ENCODE data around the gene MYD88.
"Not testable (repeated sequence)": the region's sequence is repeated elsewhere in the genome, so short reads cannot be mapped to it uniquely, and the experiment has no call there.

The MYD88 gene

DNA sequence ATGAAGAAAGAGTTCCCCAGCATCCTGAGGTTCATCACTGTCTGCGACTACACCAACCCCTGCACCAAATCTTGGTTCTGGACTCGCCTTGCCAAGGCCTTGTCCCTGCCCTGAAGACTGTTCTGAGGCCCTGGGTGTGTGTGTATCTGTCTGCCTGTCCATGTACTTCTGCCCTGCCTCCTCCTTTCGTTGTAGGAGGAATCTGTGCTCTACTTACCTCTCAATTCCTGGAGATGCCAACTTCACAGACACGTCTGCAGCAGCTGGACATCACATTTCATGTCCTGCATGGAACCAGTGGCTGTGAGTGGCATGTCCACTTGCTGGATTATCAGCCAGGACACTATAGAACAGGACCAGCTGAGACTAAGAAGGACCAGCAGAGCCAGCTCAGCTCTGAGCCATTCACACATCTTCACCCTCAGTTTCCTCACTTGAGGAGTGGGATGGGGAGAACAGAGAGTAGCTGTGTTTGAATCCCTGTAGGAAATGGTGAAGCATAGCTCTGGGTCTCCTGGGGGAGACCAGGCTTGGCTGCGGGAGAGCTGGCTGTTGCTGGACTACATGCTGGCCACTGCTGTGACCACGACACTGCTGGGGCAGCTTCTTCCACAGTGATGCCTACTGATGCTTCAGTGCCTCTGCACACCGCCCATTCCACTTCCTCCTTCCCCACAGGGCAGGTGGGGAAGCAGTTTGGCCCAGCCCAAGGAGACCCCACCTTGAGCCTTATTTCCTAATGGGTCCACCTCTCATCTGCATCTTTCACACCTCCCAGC lies 2.9 kb downstream of the MYD88 start:
- DNase-seq (ENCODE audit: low read depth in 2 of 3, low spot score in 2 of 3), result no peak

DNA sequence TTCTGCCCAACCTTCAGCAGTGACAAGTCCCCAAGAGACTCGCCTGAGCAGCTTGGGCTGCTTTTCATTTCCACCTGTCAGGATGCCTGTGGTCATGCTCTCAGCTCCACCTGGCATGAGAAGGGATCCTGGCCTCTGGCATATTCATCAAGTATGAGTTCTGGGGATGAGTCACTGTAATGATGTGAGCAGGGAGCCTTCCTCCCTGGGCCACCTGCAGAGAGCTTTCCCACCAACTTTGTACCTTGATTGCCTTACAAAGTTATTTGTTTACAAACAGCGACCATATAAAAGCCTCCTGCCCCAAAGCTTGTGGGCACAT lies 3.5 kb downstream of the MYD88 start:
- DNase-seq (ENCODE audit: low read depth in 2 of 3, low spot score in 2 of 3), result no peak

DNA sequence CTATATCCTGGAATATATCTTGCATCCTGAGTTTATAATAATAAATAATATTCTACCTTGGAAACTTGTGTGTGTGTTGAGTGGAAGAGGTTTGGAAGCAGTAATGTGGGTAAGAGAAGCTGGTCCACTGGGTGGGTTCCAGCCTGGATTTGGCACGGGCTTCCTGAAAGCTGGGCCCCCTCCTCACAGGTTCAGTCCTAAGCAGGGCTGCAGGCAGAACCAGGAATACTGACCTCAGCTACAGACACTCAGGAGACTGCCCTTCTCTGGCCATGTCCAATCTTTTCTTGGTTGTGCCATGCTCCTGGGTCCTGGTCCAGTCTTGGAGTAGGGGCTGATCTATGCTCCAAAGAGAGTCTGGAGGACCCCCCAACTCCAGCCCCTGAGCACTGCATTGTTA lies 4.5 kb downstream of the MYD88 start:
- no peak for DNase-seq (ENCODE audit: low read depth in 2 of 3, low spot score in 2 of 3)

DNA sequence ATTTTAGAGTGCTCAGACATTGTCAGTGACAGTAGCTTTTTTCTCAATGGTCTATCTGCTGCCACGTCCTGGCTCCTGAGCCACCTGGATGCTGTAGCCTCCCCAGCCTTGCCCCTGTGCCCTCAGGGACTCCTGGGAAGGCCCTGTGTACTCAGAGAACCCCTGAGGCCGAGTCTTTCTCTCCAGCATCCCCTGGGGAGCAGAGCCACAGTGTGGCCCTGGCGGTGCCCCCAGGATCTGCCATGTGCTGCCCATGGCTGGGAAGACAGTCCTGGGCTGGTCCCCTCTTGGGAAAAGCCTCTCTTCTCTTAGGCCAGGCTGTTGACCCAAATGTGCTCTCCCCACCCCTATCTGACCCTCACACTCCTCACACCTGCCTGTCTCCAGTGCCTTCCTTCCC lies 5.0 kb downstream of the MYD88 start:
- no peak for DNase-seq (ENCODE audit: low read depth in 2 of 3, low spot score in 2 of 3)

DNA sequence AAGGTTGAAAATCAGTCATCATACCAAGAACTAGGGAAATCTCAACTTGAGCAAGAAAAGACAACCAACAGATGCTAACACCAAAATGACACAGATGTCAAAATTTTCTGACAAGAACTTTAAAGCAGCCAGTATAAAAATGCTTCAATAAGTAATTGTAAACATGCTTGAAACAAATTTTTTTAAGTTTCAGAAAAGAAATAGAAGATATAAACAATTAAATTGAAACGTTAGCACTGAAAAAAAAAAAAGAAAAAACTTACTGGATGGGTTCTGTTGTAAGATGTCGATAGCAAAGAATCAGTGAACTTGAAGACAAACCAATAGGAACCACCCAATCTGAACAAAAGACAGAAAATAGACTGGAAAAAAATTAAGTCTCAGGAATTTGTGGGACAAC lies 8.0 kb downstream of the MYD88 start:
- DNase-seq (ENCODE audit: low read depth in 2 of 3, low spot score in 2 of 3), result no peak

DNA sequence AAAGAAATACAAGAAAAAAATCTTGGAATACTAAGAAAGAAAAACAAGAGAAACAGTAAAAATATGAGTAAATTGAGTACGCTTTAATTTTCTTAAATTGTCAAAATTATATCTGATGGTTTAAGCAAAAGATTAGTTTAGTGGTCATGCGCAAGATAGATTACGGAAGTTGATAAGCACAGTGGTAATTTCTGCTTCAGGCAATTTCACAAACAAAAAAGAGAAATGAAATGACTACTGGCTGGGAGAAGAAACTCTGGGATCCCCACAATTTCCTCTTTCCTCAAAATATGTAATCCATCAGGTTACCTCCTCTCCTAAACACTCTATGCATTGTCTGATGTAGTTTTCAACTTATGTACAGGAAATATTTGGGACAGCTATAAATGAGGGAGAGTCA lies 9.0 kb downstream of the MYD88 start:
- no peak for DNase-seq (ENCODE audit: low read depth in 2 of 3, low spot score in 2 of 3)

DNA sequence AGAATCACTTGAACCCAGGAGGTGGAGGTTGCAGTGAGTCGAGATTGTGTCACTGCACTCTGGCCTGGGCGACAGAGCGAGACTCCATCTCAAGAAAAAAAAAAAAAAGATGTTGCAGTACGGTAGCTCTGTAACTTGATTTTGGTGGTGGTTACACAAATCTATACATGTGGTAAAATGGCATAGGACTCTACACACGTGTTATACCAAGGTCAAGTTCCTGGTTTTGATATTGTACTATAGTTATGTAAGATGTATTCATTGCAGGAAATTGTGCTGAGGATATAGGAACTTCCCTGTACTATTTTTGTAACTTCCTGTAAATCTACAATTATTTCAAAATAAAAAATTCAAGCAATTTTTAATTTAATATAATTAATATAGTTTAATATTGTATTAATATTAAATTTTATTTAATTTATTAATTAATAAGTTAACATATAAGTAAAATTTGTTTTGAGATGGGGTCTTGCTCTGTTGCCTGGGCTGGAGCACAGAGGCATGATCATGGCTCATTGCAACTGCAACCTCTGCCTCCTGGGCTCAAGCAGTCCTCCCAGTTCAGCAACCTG lies 9.9 kb downstream of the MYD88 start:
- DNase-seq (ENCODE audit: low read depth in 2 of 3, low spot score in 2 of 3), result no peak

DNA sequence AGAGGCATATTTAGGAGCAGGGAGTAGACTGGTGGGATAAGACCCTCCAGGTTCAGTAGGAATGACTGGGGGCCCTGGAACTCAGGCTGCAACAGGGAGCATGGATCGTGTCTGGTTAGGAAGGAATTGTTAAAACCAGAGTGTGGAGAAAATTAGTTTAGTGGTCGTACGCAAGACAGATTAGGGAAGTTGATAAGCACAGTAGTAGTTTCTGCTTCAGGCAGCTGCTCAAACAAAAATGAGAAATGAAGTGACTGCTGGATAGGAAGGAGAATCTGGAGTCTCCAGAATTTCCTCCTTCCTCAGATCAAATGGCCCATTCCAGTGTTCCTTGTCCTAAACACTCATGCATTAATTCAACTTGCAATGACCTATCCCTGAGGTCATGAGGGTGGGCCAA lies 11.2 kb downstream of the MYD88 start:
- DNase-seq (ENCODE audit: low read depth in 2 of 3, low spot score in 2 of 3), result no peak

DNA sequence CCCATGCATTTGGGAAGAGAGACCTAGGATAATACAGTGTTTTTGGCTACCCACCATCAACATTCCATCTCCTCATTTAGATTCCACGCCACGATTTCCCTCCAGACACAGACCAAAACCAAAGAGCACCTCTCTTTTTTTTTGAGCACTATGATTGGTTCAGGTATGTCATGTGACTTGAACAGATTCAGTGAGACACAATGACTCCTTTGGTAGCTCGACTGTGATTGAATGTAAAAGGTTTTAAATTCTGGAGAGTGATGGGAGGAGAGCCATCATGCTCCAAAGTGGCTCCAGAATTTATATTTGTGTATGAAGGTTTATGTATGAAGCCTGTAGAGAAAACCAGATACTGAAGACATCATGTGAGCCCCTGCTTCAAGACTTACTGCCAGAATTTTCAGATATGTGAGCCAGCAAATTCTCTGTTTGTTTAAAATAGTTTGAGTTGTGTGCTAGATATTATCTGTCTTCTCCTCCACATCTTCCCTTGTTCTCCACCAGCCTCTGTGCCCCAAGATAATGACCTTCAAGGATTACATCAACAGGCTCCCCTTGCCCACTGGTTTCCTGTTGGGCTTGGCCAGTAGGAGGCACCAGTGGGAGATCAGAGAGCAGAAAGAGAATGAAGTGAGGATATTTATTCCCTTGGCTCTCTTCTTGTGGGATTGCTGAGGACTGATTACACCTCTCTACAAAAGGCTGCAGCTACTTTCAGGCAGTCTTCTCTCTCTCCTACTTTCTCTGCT lies 12.5 kb downstream of the MYD88 start:
- DNase-seq (ENCODE audit: low read depth in 2 of 3, low spot score in 2 of 3), result no peak

DNA sequence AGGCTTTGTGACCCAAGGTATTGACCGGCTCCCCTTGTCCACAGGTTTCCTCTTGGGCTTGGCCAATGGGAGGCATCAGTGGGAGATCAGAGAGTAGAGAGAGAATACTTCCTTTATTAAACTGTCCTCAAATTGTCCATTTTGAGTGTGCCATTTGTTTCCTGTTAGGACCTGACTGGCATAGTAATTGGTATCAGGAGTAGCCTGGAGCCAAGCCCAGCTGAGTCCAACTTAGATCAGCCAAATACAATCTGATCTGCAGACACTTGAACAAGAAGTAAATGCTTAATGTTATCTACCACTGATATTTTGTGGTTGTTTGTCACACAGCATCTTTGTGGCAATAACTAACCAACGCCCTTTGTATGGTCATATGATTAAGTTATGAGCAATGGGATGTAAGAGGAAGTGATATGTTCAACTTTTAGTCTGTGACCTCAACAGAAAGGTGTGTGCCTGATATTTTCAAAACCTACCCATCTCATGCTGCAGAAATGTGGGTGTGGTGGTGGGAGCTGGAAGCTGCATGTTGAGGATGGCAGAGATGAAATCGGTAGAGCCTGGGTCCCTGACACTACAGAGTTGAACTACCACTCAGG lies 13.3 kb downstream of the MYD88 start:
- DNase-seq (ENCODE audit: low read depth in 2 of 3, low spot score in 2 of 3), result no peak

DNA sequence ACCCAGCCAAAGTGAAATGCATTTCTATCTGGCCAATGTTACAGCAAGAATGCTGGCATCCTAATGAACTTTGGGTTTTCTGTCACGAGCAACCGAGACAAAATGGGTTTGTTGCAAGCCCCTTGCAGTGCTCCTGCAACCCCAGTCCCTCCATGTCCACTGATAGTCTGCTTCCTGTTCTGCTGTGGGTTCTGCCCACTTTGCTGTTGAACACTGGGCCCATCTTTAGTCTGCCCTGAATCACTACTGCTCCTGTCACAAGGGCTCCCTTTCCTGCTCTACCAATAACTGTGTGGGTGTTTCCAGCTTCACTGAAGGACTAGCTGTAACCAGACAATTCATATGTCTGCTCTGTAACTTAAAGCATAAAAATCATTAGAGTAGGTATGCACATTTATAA lies 14.1 kb downstream of the MYD88 start:
- no peak for DNase-seq (ENCODE audit: low read depth in 2 of 3, low spot score in 2 of 3)

DNA sequence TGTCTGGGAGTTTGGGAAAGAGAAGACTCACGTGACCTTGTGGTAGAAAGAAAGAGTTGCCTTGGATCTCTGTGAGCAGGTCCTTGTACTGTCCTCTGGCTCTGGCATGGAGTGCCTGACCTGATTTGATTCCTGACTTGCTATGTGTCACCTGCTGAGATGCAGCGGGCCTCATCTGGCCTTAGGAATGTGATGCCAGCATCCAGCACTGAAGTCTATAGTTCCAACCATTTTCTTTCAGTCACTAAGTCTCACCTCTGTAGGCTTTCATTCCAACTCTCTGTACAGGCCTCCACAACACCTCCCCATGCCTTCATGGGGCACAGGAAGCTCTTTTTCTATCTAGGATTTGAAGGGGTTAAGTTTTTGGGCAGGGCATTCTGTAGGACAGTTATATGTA lies 14.8 kb downstream of the MYD88 start:
- no peak for DNase-seq (ENCODE audit: low read depth in 2 of 3, low spot score in 2 of 3)

DNA sequence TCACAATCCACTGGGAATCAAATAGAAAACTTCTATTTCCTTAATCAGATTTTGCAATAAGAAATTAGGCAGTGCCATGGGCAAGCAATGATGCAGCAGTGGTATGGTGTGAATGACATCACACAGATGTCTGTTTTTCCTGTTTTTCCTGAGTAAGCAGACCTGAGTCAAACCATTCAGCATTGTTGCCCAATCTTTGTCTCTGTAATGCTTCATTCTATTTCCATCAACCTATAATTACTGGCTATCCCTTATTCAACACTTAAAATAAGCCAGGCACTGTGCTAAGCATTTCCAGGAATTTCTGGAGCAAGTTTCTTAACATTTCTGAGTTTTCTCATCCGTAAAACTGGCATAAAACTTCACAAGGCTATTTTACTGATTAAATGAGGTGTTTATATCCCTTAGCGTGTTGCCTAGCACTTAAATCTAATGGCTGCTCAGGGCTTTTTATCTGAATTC lies 15.6 kb downstream of the MYD88 start:
- no peak for DNase-seq (ENCODE audit: low read depth in 2 of 3, low spot score in 2 of 3)

DNA sequence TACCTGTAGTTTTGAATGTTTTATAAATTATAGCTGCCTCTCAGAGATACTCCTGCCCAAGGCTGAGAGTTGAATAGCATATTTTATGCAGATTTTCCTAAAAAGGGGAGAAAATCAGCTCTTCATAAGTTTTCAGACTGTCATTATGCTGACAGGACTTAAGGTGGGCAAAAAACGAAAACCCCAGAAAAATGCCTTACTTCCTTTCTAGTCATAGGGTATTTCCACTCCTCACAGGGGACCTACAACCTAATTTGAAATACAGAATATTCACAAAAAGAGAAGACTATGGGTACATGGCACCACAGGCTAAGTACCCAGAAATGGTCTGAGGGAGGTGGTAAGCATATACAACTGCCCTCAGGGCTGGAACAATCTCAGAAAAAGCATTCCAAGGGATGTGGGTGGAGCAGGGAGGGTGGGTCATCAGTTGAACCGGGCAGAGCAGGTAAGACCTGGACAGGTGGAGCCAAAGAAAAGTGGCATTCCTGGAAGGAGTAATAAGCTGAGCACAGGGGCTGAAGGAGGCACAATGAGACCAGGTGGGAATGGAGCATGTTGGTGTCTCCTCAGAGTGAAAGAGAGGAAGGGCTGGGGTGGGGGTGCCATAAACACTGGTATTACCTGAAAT lies 16.3 kb downstream of the MYD88 start:
- DNase-seq (ENCODE audit: low read depth in 2 of 3, low spot score in 2 of 3), result no peak

DNA sequence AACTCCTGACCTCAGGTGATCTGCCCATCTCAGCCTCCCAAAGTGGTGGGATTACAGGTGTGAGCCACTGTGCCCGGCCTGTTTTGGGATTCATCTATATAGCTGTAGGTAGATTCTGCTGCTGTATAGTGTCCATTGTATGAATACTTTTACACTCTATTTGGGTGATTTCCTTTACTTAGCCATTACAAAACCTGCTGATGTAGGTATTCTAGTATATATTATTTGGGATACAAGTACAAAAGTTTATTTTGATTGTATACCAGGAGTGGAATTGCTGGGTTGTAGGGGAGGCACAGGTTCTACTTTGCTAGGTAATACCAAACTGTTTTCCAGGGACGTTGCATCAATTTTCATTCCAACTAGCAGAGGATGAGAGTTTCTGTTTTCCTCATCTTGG lies 17.4 kb downstream of the MYD88 start:
- no peak for DNase-seq (ENCODE audit: low read depth in 2 of 3, low spot score in 2 of 3)

DNA sequence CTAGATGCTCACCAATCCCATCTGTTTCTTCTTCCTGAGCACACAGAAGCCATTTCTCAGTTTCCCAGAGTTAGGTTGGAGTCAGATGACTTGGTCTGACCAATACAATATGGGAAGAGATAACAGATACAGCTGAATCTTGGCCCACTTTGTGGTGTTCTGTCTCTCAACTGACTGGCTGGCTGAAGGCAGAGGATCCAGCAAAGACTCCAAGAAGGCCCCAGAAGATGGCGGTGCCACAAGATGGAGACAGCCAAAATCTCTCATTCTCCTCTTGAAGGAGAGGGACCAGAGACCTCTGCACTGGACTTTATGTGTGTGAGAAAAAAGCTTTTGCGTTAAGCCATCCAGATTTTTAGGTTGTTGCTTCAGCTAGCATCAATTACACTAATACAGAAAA lies 18.7 kb downstream of the MYD88 start:
- no peak for DNase-seq (ENCODE audit: low read depth in 2 of 3, low spot score in 2 of 3)

DNA sequence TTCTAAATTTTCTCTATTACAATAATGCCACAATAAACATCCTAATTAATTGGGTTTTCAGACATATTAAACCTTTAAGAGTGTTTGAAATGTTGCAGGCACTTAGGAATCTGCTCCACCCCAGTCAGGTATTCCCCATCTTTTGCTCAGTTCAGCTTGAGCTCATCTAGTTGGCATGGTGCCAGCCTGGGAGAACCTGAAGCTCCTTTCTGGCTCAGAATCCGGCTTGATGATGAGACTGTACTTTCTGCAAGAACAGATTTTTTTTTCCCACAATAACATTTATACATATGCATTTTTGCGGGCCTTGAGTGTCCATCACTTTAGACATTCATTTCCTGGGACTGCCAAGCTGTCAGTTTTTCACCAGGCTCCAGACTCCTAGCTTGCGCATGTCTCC lies 19.1 kb downstream of the MYD88 start:
- DNase-seq (ENCODE audit: low read depth in 2 of 3, low spot score in 2 of 3), result no peak

DNA sequence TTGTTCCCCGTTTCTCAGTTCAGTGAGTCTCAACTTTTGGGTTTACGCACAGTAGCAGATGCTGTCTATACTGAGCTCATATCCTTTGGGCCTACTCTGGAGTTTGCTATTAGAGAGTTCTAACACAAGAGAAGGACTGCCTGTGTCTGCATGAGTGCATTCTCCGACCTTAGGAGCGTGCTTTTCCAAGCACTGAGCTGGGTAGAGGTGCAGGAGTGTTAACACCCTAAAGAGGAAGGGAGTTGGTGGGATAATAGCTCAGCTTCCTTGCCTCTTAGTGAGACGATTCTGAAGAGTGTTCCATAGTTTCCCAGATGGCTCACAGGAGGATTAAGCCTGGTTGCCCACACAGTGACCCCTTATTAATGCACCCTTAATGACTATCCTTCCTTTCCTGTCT lies 20.0 kb downstream of the MYD88 start:
- no peak for DNase-seq (ENCODE audit: low read depth in 2 of 3, low spot score in 2 of 3)

DNA sequence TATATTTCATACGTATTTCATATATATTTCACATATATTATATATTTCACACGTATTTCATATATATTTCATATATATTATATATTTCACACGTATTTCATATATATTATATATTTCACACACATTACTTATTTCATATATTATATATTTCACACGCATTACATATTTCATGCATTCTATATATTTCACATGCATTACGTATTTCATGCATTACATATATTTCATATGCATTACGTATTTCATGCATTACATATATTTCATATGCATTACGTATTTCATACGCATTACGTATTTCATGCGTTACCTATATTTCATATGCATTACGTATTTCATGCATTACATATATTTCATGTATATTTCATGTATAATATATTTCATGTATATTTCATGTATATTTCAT lies 22.2 kb downstream of the MYD88 start:
- not testable (repeated sequence) for DNase-seq (ENCODE audit: low read depth in 2 of 3, low spot score in 2 of 3)

DNA sequence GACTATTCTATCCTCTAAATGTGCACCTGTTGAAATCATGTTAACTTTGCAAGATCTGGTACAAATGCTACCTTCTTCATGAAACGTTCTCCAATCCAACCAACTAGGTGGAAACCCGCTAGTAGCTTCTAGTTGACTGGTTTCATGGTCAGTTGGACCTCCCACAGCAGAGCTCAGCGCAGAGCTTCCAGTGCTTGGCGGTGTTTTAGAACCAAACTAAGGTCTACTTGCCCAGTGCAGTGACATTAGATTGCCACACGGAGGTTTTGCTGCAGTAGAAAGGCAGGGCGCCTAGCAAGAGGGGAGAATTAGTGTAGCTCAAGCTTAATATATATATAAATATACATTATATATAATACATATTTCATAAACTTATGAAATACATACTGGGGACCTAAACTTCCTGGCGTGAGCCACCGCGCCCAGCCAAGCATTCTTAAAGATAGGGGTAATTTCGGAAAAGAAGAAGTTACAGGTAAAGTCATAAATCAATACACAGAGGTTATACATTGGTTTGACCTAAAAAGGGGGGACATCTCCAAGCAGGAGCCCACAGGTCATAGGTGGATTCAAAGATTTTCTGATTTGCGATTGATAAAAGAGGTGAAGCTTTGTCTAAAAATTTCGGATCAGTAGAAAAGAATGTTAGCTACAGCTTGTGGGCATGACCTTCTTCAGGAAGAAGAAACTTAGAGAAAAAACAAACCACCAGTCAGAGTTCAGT lies 24.8 kb downstream of the MYD88 start:
- DNase-seq (ENCODE audit: low read depth in 2 of 3, low spot score in 2 of 3), result no peak
